Epithelial cell of proximal tubule (primary cell): ENCODE data around the gene CHIC2. TPM values are rescaled to one million over a fixed set of nuclear protein-coding genes. Genes with fewer than 3 reads are reported as not detected.

ENCODE experiments used
- DNase-seq: peaks from one replicate; pipeline ENCODE4 v3.0.0-alpha.2; 2011; ENCODE audit warnings: low read depth
- H3K4me3 ChIP-seq: 2 replicates; pipeline ENCODE4 v1.5.1; 2011; ENCODE audit warnings: low read depth, mild to moderate bottlenecking, low read length
- CTCF ChIP-seq: conservative IDR thresholded peaks from 2 replicates; pipeline ENCODE4 v1.5.1; 2012; ENCODE audit warnings: low read depth, mild to moderate bottlenecking, low read length
- total RNA-seq: library from RNA; depleted of rRNA; stranded (reverse); fragments of >200 nt; gene quantifications from 2 replicates; pipeline ENCODE4 v1.2.3, GENCODE V29; 2015

CHIC2 gene
- total RNA-seq, 1 donor from 2014 or later, result 23.5 TPM

DNA sequence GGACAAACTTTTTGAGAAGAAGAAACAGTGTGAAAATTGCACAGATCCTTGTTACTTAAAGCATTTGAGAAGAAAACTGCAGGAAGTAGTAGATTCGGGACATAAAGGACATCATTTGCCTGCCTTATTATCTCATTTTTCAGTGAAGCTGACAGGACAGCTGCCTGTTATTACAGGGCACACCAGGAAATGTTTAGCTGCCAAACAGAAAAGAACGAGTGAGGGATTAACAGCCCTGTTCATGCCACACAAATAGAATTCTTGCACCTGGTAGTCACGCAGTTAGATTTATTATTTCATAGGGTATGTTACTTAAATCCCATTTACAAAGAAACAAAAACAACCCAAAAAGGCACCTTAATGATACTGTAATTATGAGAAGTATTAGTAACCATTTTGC lies 100.6 kb downstream of the CHIC2 start:
- no peak for DNase-seq
- TF ChIP-seq CTCF, result no peak
- no peak overlapping the region for H3K4me3 ChIP-seq

DNA sequence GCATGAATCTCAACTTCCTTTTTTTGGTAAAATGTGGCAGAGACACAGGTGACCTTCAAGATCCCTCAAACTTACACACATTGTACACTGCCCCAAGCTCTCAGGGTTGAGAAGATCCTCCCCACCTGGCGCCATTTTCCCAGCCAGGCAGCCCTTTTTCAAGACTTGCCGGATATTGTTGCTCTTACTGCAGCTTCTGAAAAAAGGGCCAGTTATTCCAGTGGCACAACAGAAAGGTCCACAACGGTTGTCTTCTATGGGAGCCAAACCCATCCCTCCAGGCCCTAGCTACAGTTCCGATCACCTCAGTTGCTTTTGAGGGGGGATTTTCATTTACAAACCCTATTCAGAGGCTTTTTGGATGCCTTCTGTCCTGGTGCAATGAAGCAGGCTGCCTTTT lies 101.1 kb downstream of the CHIC2 start:
- no peak overlapping the region for H3K4me3 ChIP-seq
- TF ChIP-seq CTCF, result no peak
- no peak for DNase-seq

DNA sequence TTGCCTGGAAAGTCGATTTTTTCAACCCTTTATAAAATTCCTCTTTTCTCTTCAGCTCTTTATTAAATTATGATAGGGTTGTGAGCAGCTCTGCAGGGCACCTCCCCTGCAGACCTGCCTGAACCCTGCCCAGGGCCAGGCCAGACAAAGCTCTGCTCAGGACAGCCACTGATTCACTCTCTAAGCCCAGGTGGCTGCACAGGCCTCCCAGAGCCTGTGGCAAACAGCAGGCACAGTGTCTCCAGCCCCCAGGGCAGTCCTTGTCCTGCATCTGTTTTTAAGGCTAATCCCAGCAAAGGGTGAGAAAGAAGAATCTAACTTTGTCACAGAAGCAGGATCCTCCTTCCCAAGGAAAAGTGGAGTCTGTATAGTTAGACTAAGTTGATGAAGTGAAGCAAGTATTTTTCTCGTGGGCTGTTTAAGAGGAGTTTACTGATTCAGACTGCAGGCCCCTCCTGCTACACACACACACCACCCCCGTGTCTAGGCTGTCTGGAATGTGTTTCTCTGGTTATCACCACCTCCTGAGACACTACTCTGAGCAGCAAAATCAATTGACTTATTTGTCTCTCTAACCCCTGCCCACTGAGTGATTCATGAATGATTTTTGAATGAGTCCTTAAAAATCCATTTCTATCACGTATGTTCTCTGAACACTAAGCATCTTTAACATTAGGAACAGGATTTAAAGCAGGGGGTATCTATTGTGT lies 101.7 kb downstream of the CHIC2 start:
- H3K4me3 ChIP-seq, result no peak overlapping the region
- no peak for DNase-seq
- TF ChIP-seq CTCF, result no peak

DNA sequence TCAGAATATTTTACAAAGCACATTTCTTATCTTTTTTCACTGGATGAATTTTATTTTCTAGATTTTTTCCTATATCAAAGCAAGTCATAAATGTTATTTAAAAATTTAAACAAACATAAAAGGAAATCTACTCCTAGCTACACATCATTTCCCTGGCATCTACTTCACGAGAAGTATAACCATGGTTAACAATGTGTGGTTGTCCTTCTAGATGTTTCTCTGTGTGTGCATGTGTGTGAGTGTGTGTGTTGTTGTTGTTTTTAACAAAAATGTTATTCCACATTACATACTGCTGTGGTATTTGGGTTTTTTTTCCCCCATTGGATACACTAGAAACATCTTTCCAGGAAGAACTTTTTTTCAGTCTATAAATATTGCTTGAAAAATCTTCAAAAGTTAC lies 103.1 kb downstream of the CHIC2 start:
- no peak for TF ChIP-seq CTCF
- no peak overlapping the region for H3K4me3 ChIP-seq
- no peak for DNase-seq

DNA sequence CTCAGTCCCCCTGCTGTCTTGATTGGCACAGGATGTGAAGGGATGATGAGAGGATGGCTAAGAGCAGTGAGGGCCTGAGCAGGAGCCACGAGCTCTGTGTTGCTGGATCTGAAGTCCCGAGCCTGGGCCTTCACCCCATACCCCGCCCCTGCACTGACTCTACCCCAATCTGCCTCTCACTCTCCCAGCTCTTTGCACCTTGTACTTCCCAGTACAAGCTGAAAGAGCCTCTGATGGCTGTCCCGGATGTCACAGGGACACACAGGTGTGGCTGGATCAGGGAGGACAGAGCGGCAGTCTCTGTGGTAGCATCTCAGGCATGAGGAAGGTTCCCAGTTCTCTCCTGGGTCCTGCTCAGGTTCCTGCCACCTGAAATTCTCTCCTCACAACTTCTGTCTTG lies 103.6 kb downstream of the CHIC2 start:
- no peak for TF ChIP-seq CTCF
- DNase-seq, result no peak
- no peak overlapping the region for H3K4me3 ChIP-seq

Other genes with a start within 250 kb of the CHIC2 start
- not detected in 2 replicates for gene GSX2, start 35.6 kb upstream of the CHIC2 start, total RNA-seq
- gene PDGFRA, start 164.7 kb upstream of the CHIC2 start, total RNA-seq, result 1.3 TPM in 1 of 2 replicates, not detected in the other